CD14-positive monocyte (primary cell): ENCODE measurements around the gene AKAP14. TPM values are rescaled to one million over a fixed set of nuclear protein-coding genes. Genes with fewer than 3 reads are reported as not detected.

ENCODE experiments used
- DNase-seq, 3 donors: peaks; one replicate each; pipeline ENCODE4 v3.0.0-alpha.2; 2011 to 2022
- H2AFZ ChIP-seq: 2 replicates; pipeline ENCODE4 v1.6.0; 2012; ENCODE audit warnings: mild to moderate bottlenecking, low read depth, low read length, inconsistent platforms; ENCODE audit not compliant: insufficient read depth, poor library complexity, severe bottlenecking
- H3K27ac ChIP-seq, 2 donors: 1 replicate in 1 of 2; 2 replicates in 1 of 2; pipeline ENCODE4 v1.5.1; 2012 to 2013; ENCODE audit warnings: low read length in 2 of 2, control low read depth in 1 of 2, inconsistent platforms in 1 of 2, low read depth in 1 of 2, mild to moderate bottlenecking in 1 of 2
- H3K27me3 ChIP-seq, 2 donors: one replicate each; pipeline versions ENCODE4 v1.6.0 to v1.6.1; 2011 to 2013; ENCODE audit warnings: low read length in 2 of 2; ENCODE audit not compliant: control insufficient read depth in 2 of 2, insufficient read depth in 2 of 2
- H3K36me3 ChIP-seq, 2 donors: replicated peaks in 1 of 2; 1 replicate in 1 of 2; 2 replicates in 1 of 2; pipeline versions ENCODE4 v1.5.1 to v1.6.1; 2012 to 2013; ENCODE audit warnings: low read length in 2 of 2, control low read depth in 1 of 2, inconsistent platforms in 1 of 2, mild to moderate bottlenecking in 1 of 2; ENCODE audit not compliant: insufficient read depth in 2 of 2, control insufficient read depth in 1 of 2
- H3K4me1 ChIP-seq, 2 donors: 1 replicate in 1 of 2; 2 replicates in 1 of 2; pipeline versions ENCODE4 v1.5.1 to v1.6.1; 2012 to 2013; ENCODE audit warnings: low read length in 2 of 2, control low read depth in 1 of 2, inconsistent platforms in 1 of 2, mild to moderate bottlenecking in 1 of 2, moderate library complexity in 1 of 2; ENCODE audit not compliant: insufficient read depth in 2 of 2, control insufficient read depth in 1 of 2
- H3K4me2 ChIP-seq: replicated peaks from 2 replicates; pipeline ENCODE3; 2012; ENCODE audit warnings: low read length, moderate library complexity, mild to moderate bottlenecking; ENCODE audit not compliant: poor library complexity, severe bottlenecking; ENCODE audit errors: extremely low read depth
- H3K4me3 ChIP-seq, 3 experiments: fragments of 200-600 bp in 1 of 3; sonication (generic) in 1 of 3; replicated peaks in 1 of 3; 1 replicate in 2 of 3; 2 replicates in 1 of 3; pipeline ENCODE4 v1.5.1; 2011 to 2013; ENCODE audit warnings: low read length in 3 of 3, mild to moderate bottlenecking in 3 of 3, control low read depth in 2 of 3, low read depth in 2 of 3, inconsistent platforms in 1 of 3, moderate library complexity in 1 of 3
- H3K79me2 ChIP-seq: 2 replicates; pipeline ENCODE4 v1.6.0; 2012; ENCODE audit warnings: mild to moderate bottlenecking, control low read depth, inconsistent platforms, low read length, moderate library complexity; ENCODE audit not compliant: insufficient read depth
- H3K9ac ChIP-seq: 2 replicates; pipeline ENCODE4 v1.6.0; 2017; ENCODE audit warnings: low read length, mild to moderate bottlenecking; ENCODE audit not compliant: insufficient read depth, poor library complexity, severe bottlenecking
- H3K9me3 ChIP-seq, 2 donors: replicated peaks in 1 of 2; 1 replicate in 1 of 2; 2 replicates in 1 of 2; pipeline versions ENCODE4 v1.5.1 to v1.6.1; 2012 to 2013; ENCODE audit warnings: low read length in 2 of 2, control low read depth in 1 of 2; ENCODE audit not compliant: control insufficient read depth in 1 of 2, insufficient read depth in 1 of 2
- H4K20me1 ChIP-seq: 2 replicates; pipeline ENCODE4 v1.6.0; 2012; ENCODE audit warnings: mild to moderate bottlenecking, low read length, control low read depth, moderate library complexity; ENCODE audit not compliant: insufficient read depth
- H3K27ac Mint-ChIP-seq, 7 donors: one replicate each; pipeline ENCODE4 v1.8.0; 2020; ENCODE audit warnings: mild to moderate bottlenecking in 7 of 7, mixed read lengths in 7 of 7, moderate library complexity in 6 of 7, inconsistent platforms in 2 of 7
- H3K27me3 Mint-ChIP-seq, 3 donors: one replicate each; pipeline ENCODE4 v1.8.0; 2021 to 2022; ENCODE audit warnings: low read depth in 3 of 3, mild to moderate bottlenecking in 3 of 3, mixed read lengths in 3 of 3, moderate library complexity in 3 of 3, inconsistent platforms in 1 of 3
- H3K36me3 Mint-ChIP-seq, 2 donors: one replicate each; pipeline ENCODE4 v1.8.0; 2020; ENCODE audit warnings: mixed read lengths in 2 of 2, inconsistent platforms in 1 of 2, mild to moderate bottlenecking in 1 of 2
- H3K4me1 Mint-ChIP-seq: one replicate; pipeline ENCODE4 v1.8.0; 2020; ENCODE audit warnings: mild to moderate bottlenecking, mixed read lengths
- H3K4me3 Mint-ChIP-seq, 2 donors: one replicate each; pipeline ENCODE4 v1.8.0; 2020; ENCODE audit warnings: mild to moderate bottlenecking in 2 of 2, mixed read lengths in 2 of 2, moderate library complexity in 1 of 2
- H3K9me3 Mint-ChIP-seq, 7 donors: one replicate each; pipeline ENCODE4 v1.8.0; 2020 to 2022; ENCODE audit warnings: mixed read lengths in 7 of 7, mild to moderate bottlenecking in 6 of 7, moderate library complexity in 6 of 7, inconsistent platforms in 2 of 7
- WGBS: methylation state at CpG from one replicate; pipeline ENCODE4 v1.1.5; 2013; ENCODE audit warnings: missing lambda C conversion rate; ENCODE audit not compliant: insufficient coverage; 5-methylcytosine and 5-hydroxymethylcytosine counted together
- intact Hi-C, 2 donors: fragments of 100-400 bp; cut with micrococcal nuclease; formaldehyde crosslinking; loops; one replicate each; pipeline versions ENCODE4 v1.15.0 to v1.15.1; 2023
- polyA plus RNA-seq, 3 donors: library from polyadenylated mRNA; depleted of rRNA in 1 of 3; unstranded in 2 of 3; stranded (reverse) in 1 of 3; fragments of 300-500 nt in 2 of 3; fragments of >200 nt in 1 of 3; fragmentation: Illumina TruSeq in 2 of 3; gene quantifications; 1 replicate in 2 of 3; 2 replicates in 1 of 3; pipeline ENCODE4 v1.2.3, GENCODE V29; 2012 to 2021
- TF ChIP-seq, protein P1 (sequence below): fragments of 200-600 bp; IDR thresholded peaks from one replicate; pipeline ENCODE4 v1.8.0; 2022; ENCODE audit warnings: antibody characterized with exemption, mild to moderate bottlenecking

Gene AKAP14
- polyA plus RNA-seq, 3 donors, result not detected

DNA sequence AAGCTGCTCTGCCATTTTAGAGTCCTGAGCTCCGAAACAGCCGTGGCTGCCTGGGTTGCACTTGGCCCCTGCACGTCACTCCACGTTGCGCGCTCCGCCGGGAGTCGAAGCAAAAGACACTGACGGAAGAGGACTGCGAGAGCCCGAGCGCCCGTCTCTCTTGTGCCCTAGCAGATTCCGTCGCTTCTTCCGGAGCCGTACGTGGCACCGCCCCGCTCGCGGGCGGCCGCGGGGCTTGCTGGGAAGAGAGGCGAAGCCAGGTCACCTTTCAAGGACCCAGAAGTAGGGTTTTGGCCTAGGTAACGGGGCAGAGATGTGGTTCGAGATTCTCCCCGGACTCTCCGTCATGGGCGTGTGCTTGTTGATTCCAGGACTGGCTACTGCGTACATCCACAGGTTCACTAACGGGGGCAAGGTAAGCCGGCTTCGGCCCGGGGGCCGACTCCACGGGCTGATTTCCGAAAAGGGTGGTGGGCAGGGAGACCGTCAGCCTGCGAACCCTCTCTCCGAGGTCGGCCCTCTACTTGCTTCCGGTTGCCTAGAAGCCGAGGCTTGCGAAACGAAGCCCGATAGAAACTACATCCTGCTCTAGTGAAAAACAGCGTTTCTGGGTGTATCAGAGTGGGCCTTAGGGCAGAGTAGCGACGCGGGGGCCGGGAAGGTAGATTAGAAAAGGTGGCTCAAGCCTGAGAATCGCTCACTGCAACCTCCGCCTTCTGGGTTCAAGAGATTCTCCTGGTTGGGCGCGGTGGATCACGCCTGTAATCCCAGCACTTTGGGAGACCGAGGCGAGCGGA is 23.9 kb upstream of the AKAP14 start, which contains the start of the genes NDUFA1 and RNF113A:
TSS of gene NDUFA1 (plus strand) at position 234 of the 797 bp plus-strand sequence. CDS start at position 314, 80 bp downstream.
TSS of gene RNF113A (minus strand) at position 135 of the 797 bp plus-strand sequence. CDS start at position 15, 120 bp downstream.
- peaks cover 21% of the 10 kb centered on the region for H3K4me1 Mint-ChIP-seq
- peak; percentile 73 to 80 (median 78) for DNase-seq
- intact Hi-C loops, result loop anchor here in 1 of 2 donors (10.0 kb wide), 1 partner anchor 77 kb away; the partner anchor contains the start of gene RPL39
- Histone ChIP-seq H3K4me2 (peak within 1 kb of the TSS; percentile 82), H3K36me3 (peaks cover 14 to 19% of the 10 kb centered on the region in 2 donors), H3K79me2 (peaks cover 52% of the 10 kb centered on the region), H2AFZ (peak within 1 kb of the TSS; percentile 77), H3K27me3 (no peaks in the 10 kb centered on the region), H3K4me1 (peaks cover 11 to 21% of the 10 kb centered on the region in 2 donors), H3K27ac (peak within 1 kb of the TSS; percentile 93 to 96), H3K9me3 (no peaks in the 10 kb centered on the region), H3K4me3 (peak within 1 kb of the TSS; percentile 84 to 94 (median 87)), H3K9ac (peak within 1 kb of the TSS; percentile 80), H4K20me1 (no peaks in the 10 kb centered on the region)
- H3K4me3 Mint-ChIP-seq, result peak within 1 kb of the TSS; percentile 90 to 99
- H3K27me3 Mint-ChIP-seq, result peaks cover 0 to 14% (median 0%) of the 10 kb centered on the region in 3 donors
- peaks cover 4 to 6% of the 10 kb centered on the region in 2 donors for H3K36me3 Mint-ChIP-seq
- TF ChIP-seq, protein P1, sequence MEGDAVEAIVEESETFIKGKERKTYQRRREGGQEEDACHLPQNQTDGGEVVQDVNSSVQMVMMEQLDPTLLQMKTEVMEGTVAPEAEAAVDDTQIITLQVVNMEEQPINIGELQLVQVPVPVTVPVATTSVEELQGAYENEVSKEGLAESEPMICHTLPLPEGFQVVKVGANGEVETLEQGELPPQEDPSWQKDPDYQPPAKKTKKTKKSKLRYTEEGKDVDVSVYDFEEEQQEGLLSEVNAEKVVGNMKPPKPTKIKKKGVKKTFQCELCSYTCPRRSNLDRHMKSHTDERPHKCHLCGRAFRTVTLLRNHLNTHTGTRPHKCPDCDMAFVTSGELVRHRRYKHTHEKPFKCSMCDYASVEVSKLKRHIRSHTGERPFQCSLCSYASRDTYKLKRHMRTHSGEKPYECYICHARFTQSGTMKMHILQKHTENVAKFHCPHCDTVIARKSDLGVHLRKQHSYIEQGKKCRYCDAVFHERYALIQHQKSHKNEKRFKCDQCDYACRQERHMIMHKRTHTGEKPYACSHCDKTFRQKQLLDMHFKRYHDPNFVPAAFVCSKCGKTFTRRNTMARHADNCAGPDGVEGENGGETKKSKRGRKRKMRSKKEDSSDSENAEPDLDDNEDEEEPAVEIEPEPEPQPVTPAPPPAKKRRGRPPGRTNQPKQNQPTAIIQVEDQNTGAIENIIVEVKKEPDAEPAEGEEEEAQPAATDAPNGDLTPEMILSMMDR, result no peak
- peaks cover 0 to 11% (median 0%) of the 10 kb centered on the region in 7 donors for H3K9me3 Mint-ChIP-seq
- under 1% methylated on average over 35 of the region's 62 CpGs for WGBS
- H3K27ac Mint-ChIP-seq, result peak within 1 kb of the TSS; percentile 94 to 99 (median 97)

DNA sequence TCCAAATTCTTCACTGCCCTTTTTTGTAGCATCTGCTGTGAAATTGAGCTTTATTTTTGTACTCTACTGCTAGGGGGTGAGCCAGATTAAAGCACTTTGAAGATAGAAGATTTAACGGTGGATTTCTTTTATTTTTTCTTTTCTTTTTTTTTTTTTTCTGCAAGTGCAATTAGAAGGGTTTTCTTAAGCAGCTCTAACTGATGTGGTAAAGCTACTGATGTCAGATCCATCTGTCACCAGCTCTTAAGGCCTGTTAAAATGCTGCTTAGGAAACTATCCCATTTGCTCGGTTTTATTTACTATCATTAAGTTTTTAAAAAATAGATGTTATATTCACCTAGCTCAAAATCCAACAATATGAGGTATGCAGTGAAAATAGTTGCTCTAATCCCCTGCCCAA is 17.0 kb upstream of the AKAP14 start:
- intact Hi-C loops, result loop anchor here in 1 of 2 donors (10.0 kb wide), 1 partner anchor 84 kb away; the partner anchor contains the start of gene RPL39
- no peak overlapping the region for H3K27ac Mint-ChIP-seq
- DNase-seq, result no peak
- no peak overlapping the region for H3K4me3 Mint-ChIP-seq
- Histone ChIP-seq H3K27me3 (no peaks in the 10 kb centered on the region), H3K9ac (no peak overlapping the region), H3K79me2 (peaks cover 20% of the 10 kb centered on the region), H3K9me3 (no peaks in the 10 kb centered on the region), H3K4me1 (peaks cover 0 to 7% of the 10 kb centered on the region in 2 donors), H2AFZ (no peak overlapping the region), H3K4me3 (no peak overlapping the region), H3K4me2 (no peak overlapping the region), H3K27ac (no peak overlapping the region), H4K20me1 (no peaks in the 10 kb centered on the region), H3K36me3 (peaks cover 14 to 28% of the 10 kb centered on the region in 2 donors)
- peaks cover 15 to 25% of the 10 kb centered on the region in 2 donors for H3K36me3 Mint-ChIP-seq
- H3K9me3 Mint-ChIP-seq, result no peaks in the 10 kb centered on the region
- peaks cover 0 to 6% (median 0%) of the 10 kb centered on the region in 3 donors for H3K27me3 Mint-ChIP-seq
- peaks cover 15% of the 10 kb centered on the region for H3K4me1 Mint-ChIP-seq
- no CpG with 5 or more reads among the region's 2 CpGs for WGBS
- TF ChIP-seq, protein P1, result no peak
